ENCODE data around the gene GALM. TPM values are rescaled to one million over a fixed set of nuclear protein-coding genes. Genes with fewer than 3 reads are reported as not detected.
"Not testable (repeated sequence)": the region's sequence is repeated elsewhere in the genome, so short reads cannot be mapped to it uniquely, and the experiment has no call there.

The GALM gene
- total RNA-seq, 1 donor from 2014 or later, result 17.6 TPM

- Mint-ChIP-seq H3K9me3 (peaks cover 7% of the 10 kb centered on the region), H3K36me3 (peaks cover 12% of the 10 kb centered on the region), H3K4me3 (no peak overlapping the region), H3K27ac (peak overlapping the region; percentile 72), H3K4me1 (peaks cover 10% of the 10 kb centered on the region), H3K27me3 (ENCODE audit: low read depth) (no peaks in the 10 kb centered on the region)
- TF ChIP-seq, protein P1, sequence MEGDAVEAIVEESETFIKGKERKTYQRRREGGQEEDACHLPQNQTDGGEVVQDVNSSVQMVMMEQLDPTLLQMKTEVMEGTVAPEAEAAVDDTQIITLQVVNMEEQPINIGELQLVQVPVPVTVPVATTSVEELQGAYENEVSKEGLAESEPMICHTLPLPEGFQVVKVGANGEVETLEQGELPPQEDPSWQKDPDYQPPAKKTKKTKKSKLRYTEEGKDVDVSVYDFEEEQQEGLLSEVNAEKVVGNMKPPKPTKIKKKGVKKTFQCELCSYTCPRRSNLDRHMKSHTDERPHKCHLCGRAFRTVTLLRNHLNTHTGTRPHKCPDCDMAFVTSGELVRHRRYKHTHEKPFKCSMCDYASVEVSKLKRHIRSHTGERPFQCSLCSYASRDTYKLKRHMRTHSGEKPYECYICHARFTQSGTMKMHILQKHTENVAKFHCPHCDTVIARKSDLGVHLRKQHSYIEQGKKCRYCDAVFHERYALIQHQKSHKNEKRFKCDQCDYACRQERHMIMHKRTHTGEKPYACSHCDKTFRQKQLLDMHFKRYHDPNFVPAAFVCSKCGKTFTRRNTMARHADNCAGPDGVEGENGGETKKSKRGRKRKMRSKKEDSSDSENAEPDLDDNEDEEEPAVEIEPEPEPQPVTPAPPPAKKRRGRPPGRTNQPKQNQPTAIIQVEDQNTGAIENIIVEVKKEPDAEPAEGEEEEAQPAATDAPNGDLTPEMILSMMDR (IDR thresholded peaks at IDR 0.05; ENCODE audit: unreplicated experiment), result no peak
- no peak for DNase-seq (ENCODE audit: low spot score in 2 of 2, unreplicated experiment in 2 of 2)
These were observed 36.5 kb downstream of the GALM start for GRCh38 chr2:38702413-38702812.

DNA sequence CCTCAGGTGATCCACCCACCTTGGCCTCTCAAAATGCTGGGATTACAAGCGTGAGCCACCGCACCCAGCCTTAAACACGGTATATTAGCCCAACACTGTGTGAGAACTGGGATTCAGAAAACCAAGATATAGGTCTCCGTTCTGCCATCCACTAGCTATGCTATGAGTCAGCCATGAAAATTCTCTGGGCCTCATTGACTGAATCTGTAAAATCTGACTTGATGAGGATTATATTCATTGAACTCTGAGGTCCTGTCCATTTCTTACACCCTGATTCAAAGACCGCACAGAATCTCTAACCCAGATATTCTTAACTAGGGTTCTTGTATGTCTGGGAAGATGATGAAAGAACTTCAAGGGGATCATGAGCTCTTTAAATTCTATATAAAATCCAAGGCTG lies 37.4 kb downstream of the GALM start:
- not testable (repeated sequence) for H3K9me3 Mint-ChIP-seq; H3K4me1 Mint-ChIP-seq; H3K27me3 Mint-ChIP-seq (ENCODE audit: low read depth); H3K4me3 Mint-ChIP-seq; DNase-seq (ENCODE audit: low spot score in 2 of 2, unreplicated experiment in 2 of 2)
- peak overlapping the region; percentile 10 for H3K27ac Mint-ChIP-seq
- peaks cover 12% of the 10 kb centered on the region for H3K36me3 Mint-ChIP-seq

GRCh38 chr2:38704664-38705063 lies 38.8 kb downstream of the GALM start:
- peaks cover 7% of the 10 kb centered on the region for H3K9me3 Mint-ChIP-seq
- no peaks in the 10 kb centered on the region for H3K27me3 Mint-ChIP-seq (ENCODE audit: low read depth)
- H3K4me3 Mint-ChIP-seq, result no peak overlapping the region
- H3K4me1 Mint-ChIP-seq, result peaks cover 19% of the 10 kb centered on the region
- peaks cover 10% of the 10 kb centered on the region for H3K36me3 Mint-ChIP-seq
- H3K27ac Mint-ChIP-seq, result no peak overlapping the region
- DNase-seq (ENCODE audit: low spot score in 2 of 2, unreplicated experiment in 2 of 2), result no peak
- TF ChIP-seq, protein P1 (IDR thresholded peaks at IDR 0.05; ENCODE audit: unreplicated experiment), result no peak

GRCh38 chr2:38706846-38707345 lies 41.0 kb downstream of the GALM start:
- H3K4me3 Mint-ChIP-seq, result no peak overlapping the region
- peaks cover 5% of the 10 kb centered on the region for H3K9me3 Mint-ChIP-seq
- no peaks in the 10 kb centered on the region for H3K27me3 Mint-ChIP-seq (ENCODE audit: low read depth)
- DNase-seq (ENCODE audit: low spot score in 2 of 2, unreplicated experiment in 2 of 2), result no peak
- H3K27ac Mint-ChIP-seq, result no peak overlapping the region
- H3K36me3 Mint-ChIP-seq, result peaks cover 9% of the 10 kb centered on the region
- TF ChIP-seq, protein P1 (IDR thresholded peaks at IDR 0.05; ENCODE audit: unreplicated experiment), result no peak
- peaks cover 20% of the 10 kb centered on the region for H3K4me1 Mint-ChIP-seq

DNA sequence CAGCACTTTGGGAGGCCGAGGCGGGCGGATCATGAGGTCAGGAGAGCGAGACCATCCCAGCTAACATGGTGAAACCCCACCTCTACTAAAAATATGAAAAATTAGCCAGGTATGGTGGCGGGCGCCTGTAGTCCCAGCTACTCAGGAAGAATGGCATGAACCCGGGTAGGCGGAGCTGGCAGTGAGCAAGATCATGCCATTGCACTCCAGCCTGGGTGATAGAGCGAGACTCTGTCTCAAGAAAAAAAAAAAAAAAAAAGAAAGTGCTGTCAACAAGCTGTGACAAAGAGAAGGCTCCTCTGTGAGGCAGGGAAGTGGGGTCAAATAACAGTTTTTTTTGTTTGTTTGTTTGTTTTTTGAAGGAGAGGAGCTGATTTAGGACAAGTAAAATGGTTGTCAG lies 42.6 kb downstream of the GALM start:
- H3K27ac Mint-ChIP-seq, result peak overlapping the region; percentile 80
- DNase-seq (ENCODE audit: low spot score in 2 of 2, unreplicated experiment in 2 of 2); H3K9me3 Mint-ChIP-seq: not testable (repeated sequence)

GRCh38 chr2:38708900-38709566 lies 43.1 kb downstream of the GALM start:
- Mint-ChIP-seq H3K36me3 (peaks cover 10% of the 10 kb centered on the region), H3K9me3 (peaks cover 5% of the 10 kb centered on the region), H3K27ac (peak overlapping the region; percentile 80), H3K27me3 (ENCODE audit: low read depth) (no peaks in the 10 kb centered on the region), H3K4me3 (no peak overlapping the region), H3K4me1 (peaks cover 15% of the 10 kb centered on the region)
- DNase-seq (ENCODE audit: low spot score in 2 of 2, unreplicated experiment in 2 of 2), result no peak
- TF ChIP-seq, protein P1 (IDR thresholded peaks at IDR 0.05; ENCODE audit: unreplicated experiment), result no peak

More for the DNA sequence above, 42.6 kb downstream of the GALM start:
- not testable (repeated sequence) for H3K36me3 Mint-ChIP-seq; H3K27me3 Mint-ChIP-seq (ENCODE audit: low read depth); H3K4me3 Mint-ChIP-seq
- H3K4me1 Mint-ChIP-seq, result peaks cover 15% of the 10 kb centered on the region

All from mesothelial cell of epicardium (in vitro differentiated cells).